Uterus (tissue), 2 donors: ENCODE measurements around the gene IQCE.

Experiments used
- CTCF ChIP-seq, 4 experiments: fragments of 200-600 bp in 2 of 4; fragments of 450-650 bp in 2 of 4; sonication (generic) in 2 of 4; IDR thresholded peaks; one replicate each; pipeline ENCODE4 v1.5.1; 2016 to 2019; ENCODE audit warnings: antibody characterized with exemption in 4 of 4, mild to moderate bottlenecking in 2 of 4, moderate library complexity in 1 of 4
- POLR2A ChIP-seq, 2 donors: fragments of 450-650 bp; IDR thresholded peaks; one replicate each; pipeline ENCODE4 v1.6.1; 2016; ENCODE audit warnings: antibody characterized with exemption in 2 of 2, mild to moderate bottlenecking in 1 of 2, moderate library complexity in 1 of 2

- no peak for TF ChIP-seq CTCF (IDR thresholded peaks at IDR 0.05)
- no peak for TF ChIP-seq POLR2A (IDR thresholded peaks at IDR 0.05)
Observed at GRCh38 chr7:2616387-2617324, 57.9 kb downstream of the IQCE start.
